OCI-LY1 (cell line): ENCODE measurements around the gene TMED10.

ENCODE experiments used
- CTCF ChIP-seq: fragments of 200-600 bp; sonication (generic), shearing (Covaris generic); IDR thresholded peaks from 2 replicates; pipeline ENCODE4 v1.5.1; 2017; ENCODE audit warnings: mild to moderate bottlenecking, antibody characterized with exemption, low read length, moderate library complexity, mixed read lengths
- EZH2 ChIP-seq: fragments of 200-600 bp; sonication (generic), shearing (Covaris generic); IDR thresholded peaks from 2 replicates; pipeline ENCODE4 v1.8.0; 2017; ENCODE audit warnings: borderline replicate concordance, mixed run types, mild to moderate bottlenecking, antibody characterized with exemption, low read length, moderate library complexity, mixed read lengths

DNA sequence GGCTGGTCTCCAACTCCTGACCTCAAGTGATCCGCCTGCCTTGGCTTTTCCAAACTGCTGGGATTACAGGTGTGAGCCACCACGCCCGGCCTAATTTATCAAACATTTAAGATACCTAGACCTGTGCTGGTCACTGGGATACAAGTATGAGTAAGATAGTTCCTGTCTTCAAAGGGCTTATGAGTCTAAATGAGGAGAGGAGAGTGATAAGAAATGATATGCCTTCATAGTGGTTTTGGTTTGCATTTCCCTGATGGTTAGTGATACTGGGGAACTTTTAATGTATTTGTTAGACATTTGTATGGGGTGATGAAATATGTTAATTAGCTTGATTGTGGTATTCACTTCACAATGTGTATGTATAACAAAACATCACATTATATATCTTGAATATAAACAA, 21.2 kb downstream of the TMED10 start:
- TF ChIP-seq CTCF (no peak), EZH2 (no peak)
